ENCODE measurements around the gene TRPV2. TPM values are rescaled to one million over a fixed set of nuclear protein-coding genes. Genes with fewer than 3 reads are reported as not detected.

The TRPV2 gene
- total RNA-seq, 1 donor from 2014 or later = 46.8 TPM

GRCh38 chr17:16418685-16419068 lies 3.3 kb downstream of the TRPV2 start:
- Mint-ChIP-seq H3K9me3 (no peaks in the 10 kb centered on the region), H3K36me3 (ENCODE audit: low read depth) (peaks cover 51% of the 10 kb centered on the region), H3K4me3 (ENCODE audit: low read depth) (peak overlapping the region; percentile 64), H3K4me1 (ENCODE audit: low read depth) (peaks cover 42% of the 10 kb centered on the region), H3K27me3 (ENCODE audit: low read depth) (no peaks in the 10 kb centered on the region), H3K27ac (peak overlapping the region; percentile 92)
- DNase-seq (ENCODE audit: low spot score) = no peak
- intact Hi-C loops (cut with micrococcal nuclease) = loop anchor here (1.0 to 5.0 kb wide), 3 partner anchors 20 to 131 kb away; no protein-coding TSS in a partner anchor

GRCh38 chr17:16419074-16419928 lies 3.9 kb downstream of the TRPV2 start:
- intact Hi-C loops (cut with micrococcal nuclease) = loop anchor here (1.0 to 5.0 kb wide), 3 partner anchors 19 to 132 kb away; no protein-coding TSS in a partner anchor
- peaks cover 39% of the 10 kb centered on the region for H3K4me1 Mint-ChIP-seq (ENCODE audit: low read depth)
- peak overlapping the region; percentile 92 for H3K27ac Mint-ChIP-seq
- peak; percentile 39 for DNase-seq (ENCODE audit: low spot score)
- peaks cover 48% of the 10 kb centered on the region for H3K36me3 Mint-ChIP-seq (ENCODE audit: low read depth)
- H3K27me3 Mint-ChIP-seq (ENCODE audit: low read depth) = no peaks in the 10 kb centered on the region
- H3K9me3 Mint-ChIP-seq = no peaks in the 10 kb centered on the region
- peak overlapping the region; percentile 64 for H3K4me3 Mint-ChIP-seq (ENCODE audit: low read depth)

- H3K9me3 Mint-ChIP-seq = no peaks in the 10 kb centered on the region
- no peak overlapping the region for H3K4me3 Mint-ChIP-seq (ENCODE audit: low read depth)
- H3K27ac Mint-ChIP-seq = peak overlapping the region; percentile 92
- peaks cover 44% of the 10 kb centered on the region for H3K36me3 Mint-ChIP-seq (ENCODE audit: low read depth)
- no peaks in the 10 kb centered on the region for H3K27me3 Mint-ChIP-seq (ENCODE audit: low read depth)
- intact Hi-C loops (cut with micrococcal nuclease) = loop anchor here (1.0 to 5.0 kb wide), 3 partner anchors 18 to 133 kb away; no protein-coding TSS in a partner anchor
- peaks cover 36% of the 10 kb centered on the region for H3K4me1 Mint-ChIP-seq (ENCODE audit: low read depth)
- DNase-seq (ENCODE audit: low spot score) = peak; percentile 31
These were observed 4.5 kb downstream of the TRPV2 start for GRCh38 chr17:16419929-16420271.

GRCh38 chr17:16422416-16422815 lies 7.0 kb downstream of the TRPV2 start:
- Mint-ChIP-seq H3K4me3 (ENCODE audit: low read depth) (no peak overlapping the region), H3K27ac (no peak overlapping the region), H3K36me3 (ENCODE audit: low read depth) (peaks cover 55% of the 10 kb centered on the region), H3K27me3 (ENCODE audit: low read depth) (no peaks in the 10 kb centered on the region), H3K9me3 (no peaks in the 10 kb centered on the region), H3K4me1 (ENCODE audit: low read depth) (peaks cover 28% of the 10 kb centered on the region)
- intact Hi-C loops (cut with micrococcal nuclease) = no loop called here
- no peak for DNase-seq (ENCODE audit: low spot score)

- H3K27ac Mint-ChIP-seq = no peak overlapping the region
- H3K36me3 Mint-ChIP-seq (ENCODE audit: low read depth) = peaks cover 47% of the 10 kb centered on the region
- no peaks in the 10 kb centered on the region for H3K9me3 Mint-ChIP-seq
These were observed 8.0 kb downstream of the TRPV2 start for GRCh38 chr17:16423226-16423872.

GRCh38 chr17:16425202-16425601 lies 9.8 kb downstream of the TRPV2 start:
- intact Hi-C loops (cut with micrococcal nuclease) = no loop called here
- Mint-ChIP-seq H3K4me3 (ENCODE audit: low read depth) (no peak overlapping the region), H3K27ac (no peak overlapping the region), H3K9me3 (no peaks in the 10 kb centered on the region), H3K27me3 (ENCODE audit: low read depth) (no peaks in the 10 kb centered on the region), H3K4me1 (ENCODE audit: low read depth) (peaks cover 6% of the 10 kb centered on the region), H3K36me3 (ENCODE audit: low read depth) (peaks cover 44% of the 10 kb centered on the region)
- no peak for DNase-seq (ENCODE audit: low spot score)

More at GRCh38 chr17:16423226-16423872, 8.0 kb downstream of the TRPV2 start:
- DNase-seq (ENCODE audit: low spot score) = no peak
- H3K4me3 Mint-ChIP-seq (ENCODE audit: low read depth) = no peak overlapping the region
- H3K27me3 Mint-ChIP-seq (ENCODE audit: low read depth) = no peaks in the 10 kb centered on the region
- H3K4me1 Mint-ChIP-seq (ENCODE audit: low read depth) = peaks cover 23% of the 10 kb centered on the region
- intact Hi-C loops (cut with micrococcal nuclease) = no loop called here

- H3K36me3 Mint-ChIP-seq (ENCODE audit: low read depth) = peaks cover 40% of the 10 kb centered on the region
- DNase-seq (ENCODE audit: low spot score) = no peak
- intact Hi-C loops (cut with micrococcal nuclease) = no loop called here
- H3K4me3 Mint-ChIP-seq (ENCODE audit: low read depth) = no peak overlapping the region
- H3K27ac Mint-ChIP-seq = no peak overlapping the region
- H3K27me3 Mint-ChIP-seq (ENCODE audit: low read depth) = no peaks in the 10 kb centered on the region
- no peaks in the 10 kb centered on the region for H3K4me1 Mint-ChIP-seq (ENCODE audit: low read depth)
- no peaks in the 10 kb centered on the region for H3K9me3 Mint-ChIP-seq
These were observed 10.6 kb downstream of the TRPV2 start for GRCh38 chr17:16425698-16426659.

GRCh38 chr17:16427020-16427419 lies 11.6 kb downstream of the TRPV2 start:
- DNase-seq (ENCODE audit: low spot score) = no peak
- Mint-ChIP-seq H3K27me3 (ENCODE audit: low read depth) (no peaks in the 10 kb centered on the region), H3K4me3 (ENCODE audit: low read depth) (no peak overlapping the region), H3K36me3 (ENCODE audit: low read depth) (peaks cover 41% of the 10 kb centered on the region), H3K27ac (no peak overlapping the region), H3K9me3 (no peaks in the 10 kb centered on the region), H3K4me1 (ENCODE audit: low read depth) (no peaks in the 10 kb centered on the region)
- intact Hi-C loops (cut with micrococcal nuclease) = no loop called here

- no peaks in the 10 kb centered on the region for H3K27me3 Mint-ChIP-seq (ENCODE audit: low read depth)
- H3K36me3 Mint-ChIP-seq (ENCODE audit: low read depth) = peaks cover 35% of the 10 kb centered on the region
- no peak overlapping the region for H3K27ac Mint-ChIP-seq
- intact Hi-C loops (cut with micrococcal nuclease) = no loop called here
- H3K9me3 Mint-ChIP-seq = no peaks in the 10 kb centered on the region
- no peak overlapping the region for H3K4me3 Mint-ChIP-seq (ENCODE audit: low read depth)
- H3K4me1 Mint-ChIP-seq (ENCODE audit: low read depth) = no peaks in the 10 kb centered on the region
- no peak for DNase-seq (ENCODE audit: low spot score)
These were observed 12.9 kb downstream of the TRPV2 start for GRCh38 chr17:16428098-16428882.

- Mint-ChIP-seq H3K36me3 (ENCODE audit: low read depth) (peaks cover 35% of the 10 kb centered on the region), H3K27ac (no peak overlapping the region), H3K9me3 (no peaks in the 10 kb centered on the region), H3K4me3 (ENCODE audit: low read depth) (no peak overlapping the region), H3K27me3 (ENCODE audit: low read depth) (no peaks in the 10 kb centered on the region), H3K4me1 (ENCODE audit: low read depth) (no peaks in the 10 kb centered on the region)
- intact Hi-C loops (cut with micrococcal nuclease) = no loop called here
- DNase-seq (ENCODE audit: low spot score) = no peak
These were observed 13.7 kb downstream of the TRPV2 start for GRCh38 chr17:16429083-16429482.

GRCh38 chr17:16430650-16431049 lies 15.3 kb downstream of the TRPV2 start:
- H3K36me3 Mint-ChIP-seq (ENCODE audit: low read depth) = peaks cover 33% of the 10 kb centered on the region
- H3K27me3 Mint-ChIP-seq (ENCODE audit: low read depth) = no peaks in the 10 kb centered on the region
- H3K27ac Mint-ChIP-seq = no peak overlapping the region
- intact Hi-C loops (cut with micrococcal nuclease) = no loop called here
- H3K4me3 Mint-ChIP-seq (ENCODE audit: low read depth) = no peak overlapping the region
- no peak for DNase-seq (ENCODE audit: low spot score)
- H3K9me3 Mint-ChIP-seq = no peaks in the 10 kb centered on the region
- H3K4me1 Mint-ChIP-seq (ENCODE audit: low read depth) = no peaks in the 10 kb centered on the region

- Mint-ChIP-seq H3K27me3 (ENCODE audit: low read depth) (no peaks in the 10 kb centered on the region), H3K9me3 (no peaks in the 10 kb centered on the region), H3K4me3 (ENCODE audit: low read depth) (no peak overlapping the region), H3K4me1 (ENCODE audit: low read depth) (no peaks in the 10 kb centered on the region), H3K27ac (no peak overlapping the region), H3K36me3 (ENCODE audit: low read depth) (peaks cover 22% of the 10 kb centered on the region)
- DNase-seq (ENCODE audit: low spot score) = no peak
- intact Hi-C loops (cut with micrococcal nuclease) = no loop called here
These were observed 16.6 kb downstream of the TRPV2 start for GRCh38 chr17:16432017-16432416.

All from activated T-helper 2 cell treated with anti-CD3 and anti-CD28 coated beads, Interferon-gamma antibody, Interleukin-2, Interleukin-4, amounts not matched to agents 10 μg/mL and 5 μg/mL and 100 μg/mL, durations not matched to agents 14 hours and 24 hours and 36 hours (primary cell).